Panc1 (cell line): Measurements from ENCODE around the gene TBC1D7.

Source experiments
- CTCF ChIP-seq: fragments of 450-650 bp; IDR thresholded peaks from 2 replicates; pipeline ENCODE4 v1.5.1; 2017; ENCODE audit warnings: mild to moderate bottlenecking
- TF ChIP-seq, protein P1 (sequence below), 2 experiments: IDR thresholded peaks; 2 replicates each; pipeline ENCODE4 v1.6.1; 2011 to 2012; ENCODE audit warnings: low read depth in 2 of 2, control low read depth in 1 of 2, low read length in 1 of 2, mild to moderate bottlenecking in 1 of 2, moderate library complexity in 1 of 2; ENCODE audit not compliant: insufficient read depth in 1 of 2

DNA sequence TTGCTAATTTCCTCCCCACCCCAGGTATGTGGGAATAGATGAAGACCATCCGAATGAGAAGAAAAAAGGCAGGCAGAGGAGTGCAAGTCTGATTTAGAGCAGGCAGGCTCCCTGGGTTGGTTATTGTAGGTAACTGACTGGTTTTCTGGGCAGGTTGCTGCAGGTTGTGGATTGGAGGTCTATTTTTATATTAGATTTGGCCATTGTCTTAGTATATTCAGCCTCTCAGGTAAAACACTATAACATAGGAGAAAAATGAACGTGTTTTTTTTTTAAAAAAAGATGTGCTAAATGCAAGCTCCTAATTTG, 492 bp upstream of the TBC1D7 start:
- no peak for TF ChIP-seq CTCF
- TF ChIP-seq, protein P1, sequence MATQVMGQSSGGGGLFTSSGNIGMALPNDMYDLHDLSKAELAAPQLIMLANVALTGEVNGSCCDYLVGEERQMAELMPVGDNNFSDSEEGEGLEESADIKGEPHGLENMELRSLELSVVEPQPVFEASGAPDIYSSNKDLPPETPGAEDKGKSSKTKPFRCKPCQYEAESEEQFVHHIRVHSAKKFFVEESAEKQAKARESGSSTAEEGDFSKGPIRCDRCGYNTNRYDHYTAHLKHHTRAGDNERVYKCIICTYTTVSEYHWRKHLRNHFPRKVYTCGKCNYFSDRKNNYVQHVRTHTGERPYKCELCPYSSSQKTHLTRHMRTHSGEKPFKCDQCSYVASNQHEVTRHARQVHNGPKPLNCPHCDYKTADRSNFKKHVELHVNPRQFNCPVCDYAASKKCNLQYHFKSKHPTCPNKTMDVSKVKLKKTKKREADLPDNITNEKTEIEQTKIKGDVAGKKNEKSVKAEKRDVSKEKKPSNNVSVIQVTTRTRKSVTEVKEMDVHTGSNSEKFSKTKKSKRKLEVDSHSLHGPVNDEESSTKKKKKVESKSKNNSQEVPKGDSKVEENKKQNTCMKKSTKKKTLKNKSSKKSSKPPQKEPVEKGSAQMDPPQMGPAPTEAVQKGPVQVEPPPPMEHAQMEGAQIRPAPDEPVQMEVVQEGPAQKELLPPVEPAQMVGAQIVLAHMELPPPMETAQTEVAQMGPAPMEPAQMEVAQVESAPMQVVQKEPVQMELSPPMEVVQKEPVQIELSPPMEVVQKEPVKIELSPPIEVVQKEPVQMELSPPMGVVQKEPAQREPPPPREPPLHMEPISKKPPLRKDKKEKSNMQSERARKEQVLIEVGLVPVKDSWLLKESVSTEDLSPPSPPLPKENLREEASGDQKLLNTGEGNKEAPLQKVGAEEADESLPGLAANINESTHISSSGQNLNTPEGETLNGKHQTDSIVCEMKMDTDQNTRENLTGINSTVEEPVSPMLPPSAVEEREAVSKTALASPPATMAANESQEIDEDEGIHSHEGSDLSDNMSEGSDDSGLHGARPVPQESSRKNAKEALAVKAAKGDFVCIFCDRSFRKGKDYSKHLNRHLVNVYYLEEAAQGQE (IDR thresholded peaks at IDR 0.05; ENCODE audit: insufficient read depth in 1 of 2, low read depth in 2 of 2, low read length in 1 of 2) = no peak
